IPS-18c (cell line): ENCODE measurements around the gene PDE4D.
"Not testable (repeated sequence)": the region's sequence is repeated elsewhere in the genome, so short reads cannot be mapped to it uniquely, and the experiment has no call there.

Experiments
- H3K4me3 ChIP-seq: 2 replicates; pipeline ENCODE4 v1.7.0; 2013; ENCODE audit warnings: low read depth, mild to moderate bottlenecking, low read length, moderate library complexity; ENCODE audit not compliant: insufficient read depth
- H3K9me3 ChIP-seq: one replicate; pipeline ENCODE4 v1.6.1; 2013; ENCODE audit warnings: mild to moderate bottlenecking, low read length, moderate library complexity; ENCODE audit not compliant: control insufficient read depth, insufficient read depth

The PDE4D gene

DNA sequence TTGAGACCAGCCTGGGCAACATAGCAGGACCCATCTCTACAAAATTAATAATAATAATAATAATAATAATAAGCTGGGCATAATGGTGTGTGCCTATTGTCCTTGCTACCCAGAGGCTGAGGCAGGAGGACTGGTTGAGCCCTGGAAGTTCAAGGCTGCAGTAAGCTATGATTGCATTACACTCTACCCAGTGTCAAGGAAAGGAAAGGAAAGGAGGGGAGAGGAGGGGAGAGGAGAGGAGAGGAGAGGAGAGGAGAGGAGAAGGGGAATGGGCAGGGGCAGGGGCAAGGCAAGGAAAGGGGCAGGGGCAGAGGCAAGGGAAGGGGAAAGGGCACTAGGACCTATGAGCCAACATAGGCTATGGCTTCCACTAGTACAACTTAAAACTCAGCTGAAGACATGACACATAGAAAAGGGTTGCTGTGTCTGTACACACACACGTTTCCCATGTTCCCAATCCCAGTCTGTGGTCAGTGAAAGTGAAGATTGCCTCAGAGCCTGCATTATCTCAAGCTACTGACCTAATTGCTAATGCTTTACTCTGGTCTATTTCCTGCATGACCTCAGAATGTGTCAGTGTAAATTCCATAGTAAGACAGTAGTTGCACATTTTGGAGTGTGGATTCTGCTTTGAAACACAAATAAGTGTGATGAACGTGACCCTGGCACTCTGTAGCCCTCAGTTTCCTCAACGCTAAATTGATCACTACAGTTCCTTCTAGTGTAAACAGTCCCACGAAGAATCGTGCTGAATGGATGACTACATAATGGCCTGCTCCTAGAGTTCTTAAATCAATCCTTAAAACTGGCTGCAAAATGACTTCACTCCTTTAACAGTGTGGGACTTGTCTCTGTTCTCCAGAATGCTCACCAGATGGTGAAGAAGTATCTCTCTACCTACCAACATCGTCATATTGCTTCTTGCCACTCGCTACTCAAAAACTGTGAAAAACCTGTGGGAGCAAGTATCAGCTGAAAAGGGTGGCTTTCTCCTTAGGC is 813.6 kb downstream of the PDE4D start:
- no peak overlapping the region for H3K4me3 ChIP-seq

GRCh38 chr5:59071755-59072549 is 821.6 kb downstream of the PDE4D start:
- no peak overlapping the region for H3K4me3 ChIP-seq

More for the DNA sequence above, 813.6 kb downstream of the PDE4D start:
- no peaks in the 10 kb centered on the region for H3K9me3 ChIP-seq

GRCh38 chr5:59069438-59070079 is 824.0 kb downstream of the PDE4D start:
- H3K4me3 ChIP-seq, result no peak overlapping the region
- H3K9me3 ChIP-seq, result no peaks in the 10 kb centered on the region

More at GRCh38 chr5:59071755-59072549, 821.6 kb downstream of the PDE4D start:
- H3K9me3 ChIP-seq, result no peaks in the 10 kb centered on the region

DNA sequence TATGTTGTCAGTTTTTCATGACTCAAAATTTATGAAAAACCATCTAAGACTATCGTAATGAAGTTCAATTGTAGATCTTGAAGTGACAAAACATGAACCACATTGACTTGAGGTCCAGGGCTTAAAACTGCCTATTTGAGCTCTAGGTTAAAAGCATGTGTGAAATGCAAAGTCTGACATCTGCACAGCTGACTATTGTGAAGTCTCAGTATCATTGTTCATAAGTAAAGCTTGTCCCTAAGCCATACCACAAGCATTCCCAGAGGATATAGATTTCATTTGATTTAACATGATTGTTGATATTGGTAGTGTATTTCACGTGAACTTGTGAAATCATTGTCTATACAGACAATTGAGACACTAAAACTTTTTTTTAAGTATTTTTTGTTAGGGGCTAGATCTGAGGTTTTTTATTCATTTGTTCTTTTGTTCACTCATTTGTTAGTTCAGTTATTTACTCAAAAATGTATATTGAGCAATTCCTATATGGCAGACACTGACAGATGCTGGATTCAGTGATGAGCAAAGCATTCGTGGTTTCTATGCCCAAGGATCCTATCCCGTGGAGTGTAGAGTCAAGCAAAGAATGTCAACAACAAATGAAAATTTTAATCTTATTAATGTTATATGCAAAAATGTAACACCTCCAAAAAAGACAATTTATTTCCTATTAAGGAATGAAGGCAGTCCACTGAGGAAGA is 825.4 kb downstream of the PDE4D start:
- no peak overlapping the region for H3K4me3 ChIP-seq

DNA sequence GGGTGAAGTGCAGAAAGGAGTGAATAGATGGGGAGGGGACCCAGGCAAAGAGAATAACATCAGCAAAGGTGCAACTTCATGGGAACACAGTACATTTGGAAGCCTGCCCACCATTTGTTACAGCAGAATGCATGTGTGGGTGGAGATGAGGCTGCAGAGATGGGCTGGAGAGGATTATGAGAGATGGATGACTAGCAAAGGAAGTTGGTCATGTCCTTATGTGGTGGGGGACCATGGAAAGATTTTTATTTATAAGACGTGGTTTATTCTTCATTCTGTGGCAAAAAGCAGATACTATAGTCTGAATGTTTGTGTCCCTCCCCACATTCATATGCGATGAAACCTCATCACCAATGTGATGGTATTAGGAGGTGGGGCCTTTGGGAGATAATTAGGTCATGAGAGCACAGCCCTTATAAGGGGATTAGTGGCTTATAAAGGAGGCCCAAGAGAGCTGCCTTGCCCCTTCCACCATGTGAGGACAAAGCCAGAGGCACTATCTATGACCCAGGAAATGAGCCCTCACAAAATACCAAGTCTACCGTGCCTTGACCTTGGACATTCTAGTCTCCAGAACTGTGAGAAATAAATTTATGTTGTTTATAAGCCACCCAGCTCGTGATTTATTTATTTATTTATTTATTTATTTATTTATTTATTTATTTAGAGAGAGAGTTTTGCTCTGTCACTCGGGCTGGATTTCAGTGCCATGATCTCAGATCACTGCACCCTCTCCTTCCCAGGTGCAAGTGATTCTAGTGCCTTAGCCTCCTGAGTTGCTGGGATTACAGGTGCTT is 827.0 kb downstream of the PDE4D start:
- Histone ChIP-seq H3K4me3 (no peak overlapping the region), H3K9me3 (no peaks in the 10 kb centered on the region)

More for the DNA sequence above, 825.4 kb downstream of the PDE4D start:
- no peaks in the 10 kb centered on the region for H3K9me3 ChIP-seq

DNA sequence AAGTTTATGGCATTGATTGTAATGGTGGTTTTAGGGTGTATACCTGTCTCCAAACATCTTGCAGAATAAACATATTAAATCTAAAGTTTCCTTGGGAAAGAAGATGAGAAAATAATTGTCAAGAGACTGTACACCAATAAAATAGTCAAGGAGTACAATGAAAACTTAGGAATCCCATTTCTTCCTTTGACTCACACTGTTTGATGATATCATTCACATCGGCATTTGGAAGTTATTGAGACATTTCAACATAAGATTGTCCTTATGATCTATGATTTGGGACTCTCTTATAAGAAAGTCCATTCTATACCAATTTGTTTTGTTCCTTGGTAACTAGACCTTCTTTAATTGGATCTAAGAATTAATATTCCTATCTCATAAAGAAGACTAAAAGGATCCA is 828.0 kb downstream of the PDE4D start:
- no peaks in the 10 kb centered on the region for H3K9me3 ChIP-seq
- no peak overlapping the region for H3K4me3 ChIP-seq

DNA sequence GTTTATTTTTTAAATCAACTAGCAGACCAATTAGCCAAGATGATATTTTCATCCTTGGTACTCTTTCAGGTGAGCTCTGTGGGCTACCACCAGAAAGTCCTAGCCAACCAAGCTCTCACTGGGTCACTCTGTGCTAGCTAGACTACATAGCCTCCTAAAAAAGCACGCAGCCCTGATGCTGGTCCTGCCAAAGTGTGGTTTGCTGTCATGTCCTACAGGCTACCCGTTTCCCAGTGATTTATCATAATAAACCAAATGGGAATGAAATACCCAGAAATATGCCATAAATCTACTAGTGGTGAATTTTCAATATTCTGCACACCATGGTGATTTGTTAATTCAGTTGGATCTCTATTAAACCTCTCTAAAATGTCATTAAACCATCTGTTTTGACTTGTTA is 829.2 kb downstream of the PDE4D start:
- H3K4me3 ChIP-seq, result no peak overlapping the region
- H3K9me3 ChIP-seq, result no peaks in the 10 kb centered on the region

- Histone ChIP-seq H3K4me3 (no peak overlapping the region), H3K9me3 (no peaks in the 10 kb centered on the region)
These were observed 830.4 kb downstream of the PDE4D start for GRCh38 chr5:59062986-59063683.

GRCh38 chr5:59061377-59061776 is 832.1 kb downstream of the PDE4D start:
- Histone ChIP-seq H3K9me3 (no peaks in the 10 kb centered on the region), H3K4me3 (no peak overlapping the region)

- no peak overlapping the region for H3K4me3 ChIP-seq
- H3K9me3 ChIP-seq, result no peaks in the 10 kb centered on the region
These were observed 834.4 kb downstream of the PDE4D start for GRCh38 chr5:59058969-59059687.

DNA sequence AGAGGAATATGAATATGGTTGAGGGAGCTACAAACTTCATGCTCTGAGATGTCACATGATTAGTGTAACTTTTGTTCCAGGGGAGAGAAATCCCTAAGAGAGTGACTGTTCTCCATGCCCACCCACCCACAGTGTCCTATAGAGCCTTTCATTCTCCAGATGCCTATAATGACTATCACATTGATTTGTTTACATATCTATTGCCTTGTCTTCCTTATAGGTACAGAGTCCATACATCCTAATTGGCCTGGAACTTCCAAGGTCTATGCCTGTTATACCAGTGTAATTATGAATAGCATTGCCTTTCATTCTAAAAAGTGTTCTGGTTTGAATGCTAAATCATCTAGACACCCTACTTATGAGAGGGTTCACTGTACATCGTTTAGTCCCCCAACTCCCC is 835.3 kb downstream of the PDE4D start:
- H3K4me3 ChIP-seq, result no peak overlapping the region

DNA sequence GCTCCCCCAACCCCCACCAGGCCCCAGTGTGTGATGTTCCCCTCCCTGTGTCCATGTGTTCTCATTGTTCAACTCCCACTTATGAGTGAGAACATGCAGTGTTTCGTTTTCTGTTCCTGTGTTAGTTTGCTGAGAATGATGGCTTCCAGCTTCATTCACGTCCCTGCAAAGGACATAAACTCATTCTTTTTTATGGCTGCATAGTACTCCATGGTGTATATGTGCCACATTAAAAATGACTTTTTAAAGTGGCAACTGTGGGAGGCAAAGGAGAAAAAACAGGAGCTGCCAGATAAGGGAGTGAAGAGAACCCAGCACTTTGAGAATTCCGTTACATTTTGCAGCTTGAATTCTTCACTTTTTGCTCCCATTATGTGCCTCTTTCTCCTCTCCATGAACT is 836.9 kb downstream of the PDE4D start:
- not testable (repeated sequence) for H3K9me3 ChIP-seq, H3K4me3 ChIP-seq

More for the DNA sequence above, 835.3 kb downstream of the PDE4D start:
- no peaks in the 10 kb centered on the region for H3K9me3 ChIP-seq

- no peaks in the 10 kb centered on the region for H3K9me3 ChIP-seq
- no peak overlapping the region for H3K4me3 ChIP-seq
These were observed 837.6 kb downstream of the PDE4D start for GRCh38 chr5:59055745-59056448.

GRCh38 chr5:59054963-59055528 is 838.5 kb downstream of the PDE4D start:
- H3K4me3 ChIP-seq, result no peak overlapping the region
- no peaks in the 10 kb centered on the region for H3K9me3 ChIP-seq
